Measurements from ENCODE around the gene MRPL16. TPM values are rescaled to one million over a fixed set of nuclear protein-coding genes. Genes with fewer than 3 reads are reported as not detected.
A peak's percentile ranks its signal among the peaks of the same experiment; 100 is the strongest.

MRPL16 gene
- total RNA-seq, 1 donor from 2014 or later = 76.9 TPM

- H3K4me3 ChIP-seq (ENCODE audit: low read depth, low read length) = no peak overlapping the region
- TF ChIP-seq CTCF (conservative IDR thresholded peaks at IDR 0.05; ENCODE audit: low read depth, low read length) = no peak
- DNase-seq (ENCODE audit: low read depth) = peak; percentile 96
Observed at GRCh38 chr11:59776210-59777066, 34.1 kb downstream of the MRPL16 start.

GRCh38 chr11:59773083-59773440 is 37.5 kb downstream of the MRPL16 start:
- DNase-seq (ENCODE audit: low read depth) = no peak
- TF ChIP-seq CTCF (conservative IDR thresholded peaks at IDR 0.05; ENCODE audit: low read depth, low read length) = no peak
- H3K4me3 ChIP-seq (ENCODE audit: low read depth, low read length) = no peak overlapping the region

- no peak for TF ChIP-seq CTCF (conservative IDR thresholded peaks at IDR 0.05; ENCODE audit: low read depth, low read length)
- H3K4me3 ChIP-seq (ENCODE audit: low read depth, low read length) = no peak overlapping the region
- no peak for DNase-seq (ENCODE audit: low read depth)
Observed at GRCh38 chr11:59771605-59772004, 39.0 kb downstream of the MRPL16 start.

GRCh38 chr11:59770869-59771268 is 39.7 kb downstream of the MRPL16 start:
- H3K4me3 ChIP-seq (ENCODE audit: low read depth, low read length) = no peak overlapping the region
- no peak for DNase-seq (ENCODE audit: low read depth)
- TF ChIP-seq CTCF (conservative IDR thresholded peaks at IDR 0.05; ENCODE audit: low read depth, low read length) = no peak

- no peak for DNase-seq (ENCODE audit: low read depth)
- TF ChIP-seq CTCF (conservative IDR thresholded peaks at IDR 0.05; ENCODE audit: low read depth, low read length) = no peak
Observed at GRCh38 chr11:59770319-59770718, 40.3 kb downstream of the MRPL16 start.

GRCh38 chr11:59769828-59770227 is 40.8 kb downstream of the MRPL16 start:
- no peak for DNase-seq (ENCODE audit: low read depth)
- no peak for TF ChIP-seq CTCF (conservative IDR thresholded peaks at IDR 0.05; ENCODE audit: low read depth, low read length)
- no peak overlapping the region for H3K4me3 ChIP-seq (ENCODE audit: low read depth, low read length)

More at GRCh38 chr11:59770319-59770718, 40.3 kb downstream of the MRPL16 start:
- no peak overlapping the region for H3K4me3 ChIP-seq (ENCODE audit: low read depth, low read length)

GRCh38 chr11:59769111-59769510 is 41.5 kb downstream of the MRPL16 start:
- H3K4me3 ChIP-seq (ENCODE audit: low read depth, low read length) = no peak overlapping the region
- no peak for TF ChIP-seq CTCF (conservative IDR thresholded peaks at IDR 0.05; ENCODE audit: low read depth, low read length)
- DNase-seq (ENCODE audit: low read depth) = no peak
